Measurements from ENCODE around the gene RASGRP4.
A peak's percentile ranks its signal among the peaks of the same experiment; 100 is the strongest.
"Not testable (repeated sequence)": the region's sequence is repeated elsewhere in the genome, so short reads cannot be mapped to it uniquely, and the experiment has no call there.

RASGRP4 gene

DNA sequence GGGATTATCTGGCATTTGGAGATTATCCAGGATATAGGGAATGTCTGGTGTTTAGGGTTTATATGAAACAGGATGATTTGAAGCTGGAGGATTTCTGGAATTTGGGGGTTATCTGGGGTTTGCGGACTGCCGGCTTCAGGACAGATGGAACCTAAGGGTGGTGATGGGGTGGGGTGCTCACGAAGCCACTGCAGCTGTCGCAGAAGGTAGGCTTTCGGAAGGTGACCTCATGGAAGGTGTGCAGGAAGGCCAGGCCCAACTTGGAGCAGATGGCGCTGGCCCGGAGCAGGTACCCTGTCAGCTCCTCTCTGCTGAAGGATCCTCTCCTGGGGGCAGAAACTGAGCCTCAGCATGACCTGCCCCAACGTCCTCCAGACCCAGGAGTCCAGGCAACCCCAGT is 13.5 kb downstream of the RASGRP4 start:
- no peak for DNase-seq

DNA sequence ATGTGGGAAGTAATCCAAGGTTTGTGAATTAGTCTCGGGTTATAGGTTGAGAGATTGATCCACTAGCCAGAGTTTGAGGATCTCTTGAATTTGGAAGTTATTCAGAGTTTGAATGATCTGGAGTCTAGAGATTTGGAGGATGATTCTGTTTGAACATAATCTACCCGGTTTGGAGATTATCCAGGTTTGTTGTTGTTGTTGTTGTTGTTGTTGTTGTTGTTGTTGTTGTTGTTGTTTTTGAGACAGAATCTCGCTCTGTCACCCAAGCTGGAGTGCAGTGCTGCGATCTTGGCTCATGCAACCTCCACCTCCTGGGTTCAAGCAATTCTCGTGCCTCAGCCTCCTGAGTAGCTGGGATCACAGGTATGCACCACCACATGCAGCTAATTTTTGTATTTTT is 14.1 kb downstream of the RASGRP4 start:
- not testable (repeated sequence) for DNase-seq

DNA sequence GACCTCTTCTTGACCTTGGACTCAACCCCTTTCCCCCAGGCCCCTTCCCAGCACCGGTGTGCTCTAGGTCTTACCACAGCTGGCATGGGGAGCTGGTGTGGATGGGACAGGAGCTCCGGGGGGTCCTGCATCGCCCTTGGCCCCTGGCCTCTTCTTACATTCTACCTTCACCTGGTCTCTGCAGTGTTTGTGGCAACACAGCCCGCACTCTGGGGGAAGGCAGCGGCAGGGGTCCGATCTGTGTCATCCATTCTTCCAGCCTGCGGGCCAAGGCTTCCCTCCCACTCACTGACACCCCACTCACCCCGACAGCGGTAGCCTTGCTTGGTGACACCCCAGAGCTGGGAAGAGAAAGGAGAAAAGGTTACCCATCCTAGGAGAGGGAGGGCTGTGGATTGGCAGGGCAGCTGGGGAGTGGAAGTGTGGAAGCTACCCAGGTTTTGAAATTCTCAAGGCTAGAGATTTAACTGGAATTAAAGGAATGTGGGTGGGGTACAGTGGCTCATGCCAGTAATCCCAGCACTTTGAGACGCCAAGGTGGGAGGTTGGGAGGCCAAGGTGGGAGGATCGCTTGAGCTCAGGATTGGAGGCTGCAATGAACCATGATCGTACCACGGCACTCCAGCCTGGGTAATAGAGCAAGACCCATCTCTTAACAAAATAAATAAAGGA is 14.8 kb downstream of the RASGRP4 start:
- DNase-seq = no peak

DNA sequence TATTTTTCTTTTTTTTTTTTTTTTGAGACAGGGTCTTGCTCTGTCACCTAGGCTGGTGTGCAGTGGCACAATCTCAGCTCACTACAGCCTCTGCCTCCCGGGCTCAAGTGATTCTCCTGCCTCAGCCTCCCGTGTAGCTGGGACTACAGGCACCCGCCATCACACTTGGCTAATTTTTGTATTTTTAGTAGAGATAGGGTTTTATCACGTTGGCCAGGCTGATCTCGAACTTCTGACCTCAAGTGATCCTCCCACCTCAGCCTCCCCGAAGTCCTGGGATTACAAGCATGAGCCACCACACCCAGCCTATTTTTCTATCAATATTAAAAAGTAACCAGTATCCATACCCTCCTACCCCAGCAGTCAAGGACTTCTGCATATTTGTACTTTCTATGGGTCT is 15.6 kb downstream of the RASGRP4 start:
- DNase-seq = not testable (repeated sequence)

DNA sequence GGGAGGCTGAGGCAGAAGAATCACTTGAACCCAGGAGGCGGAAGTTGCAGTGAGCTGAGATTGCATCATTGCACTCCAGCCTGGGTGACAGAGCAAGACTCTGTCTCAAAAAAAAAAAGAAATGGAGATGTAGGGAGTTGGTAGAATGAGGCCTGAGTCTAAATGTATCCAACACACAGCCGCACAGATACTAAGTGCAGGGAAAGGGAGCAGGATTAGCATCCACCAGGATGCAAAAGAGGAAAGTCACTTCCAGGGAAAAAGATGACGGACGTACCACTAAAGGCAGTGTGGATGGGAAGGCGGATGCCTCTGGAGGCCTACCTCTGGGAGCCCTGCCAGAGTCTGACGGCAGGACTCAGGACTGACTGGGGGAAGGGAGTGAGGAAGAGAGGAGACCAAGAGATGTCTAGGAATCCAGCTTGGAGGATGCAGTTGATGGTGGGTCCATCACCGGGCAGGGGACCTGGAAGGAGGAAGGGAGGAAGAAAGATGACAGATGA is 16.3 kb downstream of the RASGRP4 start:
- DNase-seq = no peak

DNA sequence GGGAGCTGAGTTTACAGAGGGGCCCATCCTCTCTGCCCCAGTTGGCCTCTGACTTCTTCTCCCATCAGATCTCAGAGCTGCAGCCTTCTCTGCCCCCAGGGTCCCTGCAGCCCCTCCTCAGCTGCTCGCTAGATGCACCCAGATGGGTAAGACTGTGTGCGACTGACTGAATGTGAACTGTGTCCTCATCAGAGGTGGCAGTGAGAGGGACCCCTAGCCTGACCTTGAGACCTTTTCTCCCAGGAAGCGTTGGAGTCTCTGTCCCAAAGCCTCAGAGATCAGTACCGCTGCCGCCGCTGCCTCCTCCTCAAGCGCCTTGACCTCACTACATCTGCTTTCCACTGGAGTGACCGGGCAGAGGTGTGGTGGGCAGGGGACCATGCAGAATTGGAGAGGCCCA is 20.7 kb downstream of the RASGRP4 start:
- DNase-seq = no peak

DNA sequence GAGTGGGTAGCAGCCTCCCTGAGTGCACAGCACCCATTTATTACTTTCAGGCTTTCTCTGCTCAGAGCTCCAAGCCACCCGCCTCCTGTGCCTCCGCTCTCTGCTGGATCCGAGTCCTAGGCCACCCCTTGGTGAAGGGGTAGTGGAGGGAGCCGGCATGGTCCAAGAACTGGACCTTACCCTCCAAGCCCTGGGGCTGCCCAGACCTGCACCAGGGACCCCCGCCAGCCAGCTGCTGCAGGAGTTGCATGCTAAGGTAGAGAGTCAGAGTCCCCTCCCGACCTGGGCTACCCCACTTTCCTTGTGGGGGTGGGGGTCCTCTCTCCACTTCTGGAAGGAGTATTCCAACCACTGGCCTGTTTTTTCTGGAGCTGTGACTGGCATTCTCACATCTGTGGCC is 21.2 kb downstream of the RASGRP4 start:
- DNase-seq = no peak

DNA sequence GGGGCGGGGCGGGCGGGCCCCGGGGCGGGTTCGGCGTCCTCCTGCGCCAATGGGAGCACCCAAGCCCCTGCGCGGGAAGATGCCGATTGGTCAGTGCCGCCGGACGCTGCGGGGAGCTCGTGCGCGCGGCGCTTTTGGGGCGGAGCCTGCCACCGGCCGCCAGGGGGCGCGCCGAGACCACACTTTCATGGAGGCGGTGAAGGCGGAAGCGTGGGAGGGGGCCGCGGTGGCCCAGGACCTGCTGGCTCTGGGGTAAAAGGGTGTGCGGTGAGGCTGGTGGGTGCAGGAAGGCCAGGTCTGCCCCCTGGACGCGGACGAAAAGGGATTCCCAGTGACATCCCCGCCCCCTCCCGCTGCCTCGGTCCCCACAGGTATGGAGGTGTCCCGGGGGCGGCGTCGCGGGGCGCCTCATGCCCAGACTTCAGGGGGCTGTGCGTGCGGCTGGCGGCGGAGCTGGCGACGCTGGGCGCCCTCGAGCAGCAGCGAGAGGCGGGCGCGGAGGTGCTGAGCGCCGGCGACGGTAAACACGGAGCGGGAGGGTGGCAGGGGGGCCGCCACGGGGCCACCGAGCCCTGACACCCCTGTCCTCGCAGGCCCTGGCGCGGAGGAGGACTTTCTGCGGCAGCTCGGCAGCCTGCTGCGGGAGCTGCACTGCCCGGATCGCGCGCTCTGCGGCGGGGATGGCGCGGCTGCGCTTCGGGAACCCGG is 22.9 kb downstream of the RASGRP4 start, which contains the start of gene FAM98C:
FAM98C (plus strand) TSS at position 127 of the 708 bp plus-strand sequence; CDS start at position 188, 61 bp downstream.
- peak; percentile 98 to 99 for DNase-seq

DNA sequence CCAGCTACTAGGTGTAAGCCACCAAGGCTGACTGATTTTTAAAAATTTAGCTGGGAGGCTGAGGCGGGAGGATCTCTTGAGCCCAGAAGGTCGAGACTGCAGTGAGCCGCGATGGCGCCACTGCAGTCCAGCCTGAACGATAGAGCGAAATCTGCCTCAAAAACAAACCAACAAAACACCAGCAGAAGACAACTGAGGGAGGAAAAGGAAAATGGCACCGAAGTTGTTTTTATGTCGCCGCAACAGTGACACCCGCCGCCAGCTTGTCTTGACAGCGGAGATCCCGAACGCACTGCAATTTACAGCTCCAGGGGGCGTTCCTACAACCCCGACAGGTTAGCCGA is 23.4 kb downstream of the RASGRP4 start:
- DNase-seq = no peak

DNA sequence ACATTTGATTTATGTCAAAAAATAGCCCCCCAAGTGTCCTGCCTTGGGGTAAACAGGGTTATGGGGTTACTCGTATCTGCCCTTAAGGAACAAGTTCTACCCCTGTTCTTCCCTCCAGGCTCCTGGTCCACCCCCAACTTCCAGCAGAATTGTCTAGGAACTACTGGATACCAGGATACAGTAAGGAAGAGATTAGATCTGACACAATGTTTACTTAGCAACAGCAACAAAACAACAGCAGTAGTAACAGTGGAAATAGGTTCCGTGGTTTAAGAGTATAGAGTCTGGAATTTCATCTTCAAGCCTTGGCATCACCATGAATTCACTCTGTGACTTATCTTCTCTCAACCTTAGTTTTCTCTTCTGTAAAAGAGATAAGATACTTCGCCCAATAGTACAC is 24.9 kb downstream of the RASGRP4 start:
- no peak for DNase-seq

DNA sequence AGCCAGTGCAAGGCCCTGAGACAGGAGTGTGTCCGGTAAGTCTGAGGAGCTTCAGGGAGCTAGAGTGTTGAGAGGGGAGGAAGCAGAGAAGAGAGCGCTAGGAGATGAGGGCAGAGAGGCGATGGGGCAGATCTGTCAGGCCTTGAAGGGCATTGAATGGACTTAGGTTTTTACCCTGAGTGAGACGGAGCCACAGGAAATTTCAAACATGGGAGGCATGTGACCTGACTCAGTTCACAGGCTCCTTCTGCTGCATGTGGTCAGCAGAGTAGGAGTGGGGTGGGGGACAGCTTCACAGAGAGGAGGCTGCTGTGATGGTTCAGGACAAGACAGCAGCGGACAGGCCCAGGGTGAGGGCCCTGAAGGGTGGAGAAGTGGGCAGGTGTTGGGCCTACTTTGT is 25.7 kb downstream of the RASGRP4 start:
- no peak for DNase-seq

DNA sequence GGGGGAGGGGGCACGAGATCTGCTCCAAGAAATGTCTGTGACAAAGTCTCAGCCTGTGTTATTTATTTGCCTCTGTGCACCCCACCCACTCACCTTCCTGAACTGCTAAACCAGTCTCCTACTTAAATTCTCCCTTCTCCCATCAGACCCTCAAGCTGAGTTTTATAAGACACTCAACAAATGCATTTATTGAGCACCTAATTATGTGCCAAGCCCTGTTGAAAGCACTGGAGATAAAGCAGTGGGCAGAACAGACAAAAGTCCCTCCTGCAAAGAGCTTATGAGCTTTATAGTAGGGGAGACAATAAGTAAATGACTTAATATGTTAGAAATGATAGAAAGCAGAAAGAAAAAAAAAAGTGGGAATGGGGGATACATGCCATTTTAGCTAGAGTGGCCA is 26.5 kb downstream of the RASGRP4 start:
- no peak for DNase-seq

DNA sequence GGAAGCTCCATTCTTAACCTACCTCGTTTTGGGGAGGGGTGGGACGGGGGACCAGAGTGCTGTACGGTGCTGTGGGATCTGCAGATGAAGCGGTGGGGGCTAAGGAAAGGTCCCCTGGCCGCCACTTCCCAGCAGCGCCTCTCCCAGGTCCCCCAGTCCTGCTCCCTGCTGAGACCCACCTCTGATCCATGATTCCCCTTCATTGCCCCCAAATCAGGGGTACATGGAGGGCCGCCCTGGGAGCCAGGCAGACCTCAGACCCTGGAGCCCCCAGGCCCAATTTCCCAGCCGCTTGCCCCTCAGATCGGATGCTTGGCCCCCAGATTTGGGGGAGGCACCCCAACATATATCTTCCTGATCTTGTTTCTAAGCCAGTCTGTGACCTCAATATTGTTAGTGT is 26.9 kb downstream of the RASGRP4 start:
- DNase-seq = no peak

DNA sequence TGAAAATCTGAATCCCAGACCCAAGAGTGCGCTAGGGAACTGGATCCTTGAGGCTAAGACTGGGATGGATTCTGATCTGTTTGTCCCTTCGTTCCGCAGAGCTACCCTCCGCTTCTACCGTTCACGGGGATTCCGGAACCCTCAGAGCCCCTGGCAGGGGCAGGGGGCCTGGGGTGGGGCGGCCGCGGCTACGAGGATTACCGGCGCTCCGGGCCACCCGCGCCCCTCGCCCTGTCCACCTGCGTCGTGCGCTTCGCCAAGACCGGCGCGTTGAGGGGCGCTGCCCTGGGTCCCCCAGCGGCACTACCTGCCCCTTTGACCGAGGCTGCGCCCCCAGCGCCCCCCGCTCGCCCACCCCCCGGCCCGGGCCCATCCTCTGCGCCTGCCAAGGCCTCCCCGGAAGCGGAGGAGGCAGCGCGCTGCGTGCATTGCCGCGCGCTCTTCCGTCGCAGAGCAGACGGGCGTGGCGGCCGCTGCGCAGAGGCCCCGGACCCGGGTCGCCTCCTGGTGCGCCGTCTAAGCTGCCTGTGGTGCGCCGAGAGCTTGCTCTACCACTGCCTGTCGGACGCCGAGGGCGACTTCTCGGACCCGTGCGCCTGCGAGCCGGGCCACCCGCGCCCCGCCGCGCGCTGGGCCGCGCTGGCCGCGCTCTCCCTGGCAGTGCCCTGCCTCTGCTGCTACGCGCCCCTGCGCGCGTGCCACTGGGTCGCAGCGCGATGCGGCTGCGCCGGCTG is 30.5 kb downstream of the RASGRP4 start:
- DNase-seq = no peak

DNA sequence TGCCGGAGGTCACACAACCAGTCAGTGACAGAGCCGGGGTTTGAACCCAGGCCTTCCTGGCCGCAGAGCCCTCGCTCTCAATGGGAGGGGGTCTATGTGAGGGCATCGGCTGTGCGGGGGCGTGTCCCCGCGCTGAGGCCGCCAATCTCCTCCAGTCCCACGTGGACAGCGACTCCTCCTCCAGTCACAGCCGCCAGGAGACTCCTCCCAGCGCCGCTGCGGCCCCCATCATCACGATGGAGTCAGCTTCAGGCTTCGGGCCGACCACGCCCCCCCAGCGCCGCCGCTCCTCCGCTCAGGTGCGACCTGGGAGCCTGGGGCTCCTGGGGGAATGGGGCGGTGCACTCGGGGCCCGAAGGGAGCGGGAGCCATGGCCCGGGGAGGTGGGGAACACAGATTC is 31.5 kb downstream of the RASGRP4 start:
- no peak for DNase-seq

DNA sequence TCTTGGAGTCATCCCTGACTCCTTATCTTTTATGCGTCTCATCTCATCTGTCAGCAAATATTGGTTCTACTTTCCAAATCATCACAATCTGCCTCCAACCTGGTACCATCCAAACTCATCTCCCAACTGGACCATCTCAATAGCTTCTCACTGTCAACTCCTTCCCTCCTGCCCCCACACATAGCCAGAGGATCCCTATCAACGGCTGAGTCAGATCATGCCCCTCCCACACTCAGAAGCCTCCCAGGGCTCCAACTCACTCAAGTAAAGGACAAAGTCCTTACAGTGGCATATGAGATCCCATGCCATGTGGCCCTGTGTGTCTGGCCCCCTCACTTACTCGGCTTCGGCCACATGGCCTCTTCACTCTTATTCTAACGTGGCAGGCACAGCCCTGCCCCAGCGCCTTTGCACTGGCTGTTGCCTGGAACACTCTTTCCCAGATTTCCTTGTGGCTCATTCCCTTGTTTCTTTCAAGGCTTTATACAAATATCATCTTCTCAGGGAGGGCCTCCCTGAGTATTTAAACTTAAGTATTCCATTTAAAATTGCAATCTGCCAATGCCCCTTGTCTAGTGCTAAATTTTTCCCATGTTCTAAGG is 33.2 kb downstream of the RASGRP4 start:
- DNase-seq = no peak

DNA sequence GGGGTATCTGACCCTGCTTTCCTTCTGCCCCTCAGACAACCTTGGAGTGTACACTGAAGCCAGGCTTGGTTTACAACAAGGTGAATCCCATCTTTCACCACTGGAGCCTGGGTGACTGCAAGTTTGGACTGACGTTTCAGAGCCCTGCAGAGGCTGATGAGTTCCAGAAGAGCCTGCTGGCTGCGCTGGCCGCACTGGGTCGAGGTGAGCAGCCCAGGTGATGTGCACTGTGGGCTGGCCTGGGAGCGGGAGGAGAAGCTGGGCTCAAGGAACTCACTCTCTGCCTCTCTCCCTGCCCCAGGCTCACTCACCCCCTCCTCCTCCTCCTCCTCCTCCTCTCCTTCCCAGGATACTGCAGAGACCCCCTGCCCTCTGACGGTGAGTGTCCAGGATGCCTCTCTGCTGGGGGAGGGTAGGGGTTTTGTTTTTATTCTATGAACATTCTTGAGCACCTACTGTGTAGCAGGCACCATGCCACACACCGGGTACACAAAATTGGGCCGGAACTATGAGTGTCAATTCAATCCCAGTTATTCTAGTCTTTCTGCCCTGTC is 34.0 kb downstream of the RASGRP4 start:
- DNase-seq = no peak

DNA sequence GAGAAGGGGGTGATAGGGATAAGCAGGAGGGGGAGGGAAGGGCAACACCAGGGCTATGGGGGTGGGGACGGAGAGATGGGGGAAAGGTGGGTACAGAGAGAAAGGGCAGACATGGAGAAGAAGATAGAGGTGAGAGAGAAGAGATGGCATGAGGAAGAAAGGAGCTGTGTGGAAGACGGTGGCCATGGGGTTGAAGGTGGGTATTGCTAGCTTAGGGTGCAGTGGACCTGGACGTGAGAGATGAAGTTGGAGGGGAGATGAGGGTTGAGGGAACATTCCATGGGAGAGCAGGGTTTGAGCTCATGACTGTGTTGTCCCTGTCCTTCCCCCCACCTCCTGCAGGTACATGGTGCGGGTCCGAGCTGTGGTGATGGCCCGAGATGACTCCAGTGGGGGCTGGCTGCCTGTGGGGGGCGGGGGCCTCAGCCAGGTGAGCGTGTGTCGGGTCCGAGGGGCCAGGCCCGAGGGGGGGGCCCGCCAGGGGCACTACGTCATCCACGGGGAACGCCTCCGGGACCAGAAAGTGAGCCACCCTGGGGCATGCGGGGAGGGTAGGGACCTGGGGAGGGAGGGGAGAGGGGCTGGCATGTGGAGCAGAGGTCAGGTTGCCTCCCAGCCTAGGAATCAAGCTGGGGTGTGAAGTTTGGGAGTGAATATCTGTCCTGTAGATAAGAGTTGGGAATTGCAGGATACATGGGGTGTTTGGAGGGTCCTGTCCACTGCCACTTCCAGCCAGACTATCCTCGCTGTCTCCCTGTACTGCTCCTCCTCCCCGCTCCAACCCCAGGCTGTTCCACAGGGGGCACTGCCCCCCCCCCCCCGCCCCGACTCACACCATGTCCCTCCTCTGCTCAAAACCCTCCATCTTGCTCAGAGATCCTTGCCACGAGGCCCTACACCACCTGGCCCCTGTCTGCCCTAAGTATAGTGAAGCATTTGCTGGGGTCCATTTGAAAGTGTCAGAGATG is 35.8 kb downstream of the RASGRP4 start:
- DNase-seq = no peak

DNA sequence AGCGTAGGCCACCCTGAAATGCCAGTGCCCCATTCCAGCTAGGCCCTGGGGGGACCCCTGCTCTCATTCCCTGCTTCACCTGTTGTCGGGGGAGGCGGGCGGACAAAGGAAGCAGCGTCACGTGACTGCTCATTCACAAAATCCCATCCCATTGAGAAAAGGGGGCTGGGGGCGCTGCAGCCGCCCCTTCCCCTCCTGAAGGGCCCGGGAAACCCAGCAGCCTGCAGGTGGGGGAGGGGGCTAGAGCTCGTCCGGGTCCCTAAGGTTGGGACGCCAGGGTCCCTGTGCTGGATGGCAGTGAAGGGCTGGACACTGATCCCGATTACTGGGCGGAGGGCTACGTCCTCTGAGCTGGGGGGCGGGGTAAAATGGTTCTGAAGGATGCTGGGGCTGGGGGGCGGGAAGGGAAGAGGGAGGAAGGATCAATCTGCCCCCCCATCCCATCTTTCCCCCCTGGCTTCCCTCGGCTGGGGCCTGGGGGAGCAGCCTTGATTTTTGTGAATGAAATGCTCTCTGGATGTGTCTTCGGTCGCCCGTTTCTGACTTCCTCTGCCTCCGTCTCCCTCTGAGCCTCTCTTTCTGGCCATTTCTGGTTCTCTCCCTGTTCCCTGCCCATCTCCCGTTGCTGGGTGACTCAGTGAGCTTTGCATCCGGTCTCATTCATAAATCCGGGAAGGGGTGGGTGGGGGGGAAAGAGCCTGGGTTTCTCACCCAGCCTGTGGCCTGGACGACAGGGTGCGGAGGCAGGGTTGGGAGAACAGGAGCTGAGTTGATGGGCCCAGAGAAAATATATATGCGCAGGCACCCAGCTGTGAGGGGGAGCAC is 36.7 kb downstream of the RASGRP4 start:
- DNase-seq = peak in 1 of 2 experiments; percentile 63

DNA sequence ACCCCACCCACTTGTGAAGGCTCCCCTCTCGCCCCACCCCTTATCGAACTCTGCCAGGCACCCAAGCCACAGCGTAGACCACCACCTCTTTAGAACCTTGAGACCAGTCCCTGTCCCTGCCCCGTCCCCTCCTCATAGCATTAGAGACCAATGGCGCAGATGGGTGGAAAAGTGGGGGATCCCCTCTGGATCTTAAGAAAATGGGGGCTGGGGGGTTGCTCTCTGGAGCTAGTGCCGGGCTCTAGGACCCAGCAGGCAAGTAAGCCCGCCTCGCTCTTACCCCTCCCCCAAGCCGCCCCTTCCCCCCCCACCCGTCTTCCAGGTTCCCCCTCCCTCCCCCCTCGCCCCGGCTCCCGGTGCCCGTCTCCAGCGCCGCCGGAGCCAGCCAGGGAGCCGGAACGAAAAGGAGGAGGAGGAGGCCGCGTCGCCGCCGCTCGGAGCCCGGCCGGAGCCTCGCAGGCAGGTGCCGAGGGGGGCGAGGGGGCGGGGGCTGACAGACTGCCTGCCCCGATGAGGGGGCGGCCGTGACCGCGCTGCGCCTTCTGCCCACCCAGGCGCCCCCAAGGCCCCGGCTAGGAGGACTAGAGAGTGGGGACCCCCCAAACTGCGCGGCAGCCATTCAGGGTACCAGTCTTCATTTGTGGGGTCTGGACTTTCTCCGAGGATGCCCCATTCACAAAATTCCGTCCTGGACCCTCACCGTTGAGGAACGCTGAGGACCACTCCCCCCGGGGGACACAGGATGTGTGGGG is 37.5 kb downstream of the RASGRP4 start, which contains the start of gene SPRED3:
SPRED3 (plus strand) TSS at position 349 of the 752 bp plus-strand sequence. CDS start 1,606 bp downstream, outside the sequence.
- peak in 1 of 2 experiments; percentile 80 for DNase-seq
